HEK293 (cell line): ENCODE results near the gene ACSF2.

ENCODE experiments used
- GLI4 ChIP-seq: fragments of 450-650 bp; formaldehyde crosslinking; IDR thresholded peaks from 2 replicates; pipeline ENCODE4 v1.5.1; 2016; ENCODE audit warnings: missing biosample characterization, missing genetic modification characterization
- KLF16 ChIP-seq: fragments of 450-650 bp; formaldehyde crosslinking; IDR thresholded peaks from 2 replicates; pipeline ENCODE4 v1.5.1; 2017; ENCODE audit warnings: missing biosample characterization, missing genetic modification characterization
- KLF7 ChIP-seq: fragments of 450-650 bp; formaldehyde crosslinking; IDR thresholded peaks from 2 replicates; pipeline ENCODE4 v1.5.1; 2016; ENCODE audit warnings: missing biosample characterization, missing genetic modification characterization, borderline replicate concordance
- MYNN ChIP-seq: fragments of 450-650 bp; formaldehyde crosslinking; IDR thresholded peaks from 2 replicates; pipeline ENCODE4 v1.5.1; 2016; ENCODE audit warnings: missing biosample characterization, missing genetic modification characterization, borderline replicate concordance
- SP7 ChIP-seq: fragments of 450-650 bp; formaldehyde crosslinking; IDR thresholded peaks from 2 replicates; pipeline ENCODE4 v1.5.1; 2016; ENCODE audit warnings: missing biosample characterization, missing genetic modification characterization
- TRIM28 ChIP-seq: IDR thresholded peaks from 2 replicates; pipeline ENCODE4 v1.6.1; 2011; ENCODE audit warnings: low read length, control low read depth, borderline replicate concordance
- ZBTB21 ChIP-seq: fragments of 450-650 bp; formaldehyde crosslinking; IDR thresholded peaks from 2 replicates; pipeline ENCODE4 v1.5.1; 2017; ENCODE audit warnings: missing biosample characterization, missing genetic modification characterization
- ZBTB8A ChIP-seq: fragments of 450-650 bp; formaldehyde crosslinking; IDR thresholded peaks from 2 replicates; pipeline ENCODE4 v1.5.1; 2016; ENCODE audit warnings: missing biosample characterization, missing genetic modification characterization
- ZFHX2 ChIP-seq: fragments of 450-650 bp; formaldehyde crosslinking; conservative IDR thresholded peaks from 2 replicates; pipeline ENCODE4 v1.5.1; 2016; ENCODE audit warnings: missing biosample characterization, missing genetic modification characterization
- ZFP69B ChIP-seq: fragments of 450-650 bp; formaldehyde crosslinking; IDR thresholded peaks from 2 replicates; pipeline ENCODE4 v1.5.1; 2016; ENCODE audit warnings: missing biosample characterization, missing genetic modification characterization
- ZNF112 ChIP-seq: fragments of 450-650 bp; formaldehyde crosslinking; IDR thresholded peaks from 2 replicates; pipeline ENCODE4 v1.5.0; 2017; ENCODE audit warnings: missing biosample characterization, missing genetic modification characterization
- ZNF138 ChIP-seq: fragments of 450-650 bp; formaldehyde crosslinking; IDR thresholded peaks from 2 replicates; pipeline ENCODE4 v1.5.1; 2016; ENCODE audit warnings: missing biosample characterization, missing genetic modification characterization, borderline replicate concordance
- ZNF146 ChIP-seq: fragments of 450-650 bp; formaldehyde crosslinking; IDR thresholded peaks from 2 replicates; pipeline ENCODE4 v1.5.1; 2016; ENCODE audit warnings: missing biosample characterization, missing genetic modification characterization
- ZNF157 ChIP-seq: fragments of 450-650 bp; formaldehyde crosslinking; IDR thresholded peaks from 2 replicates; pipeline ENCODE4 v1.5.1; 2016; ENCODE audit warnings: missing biosample characterization, missing genetic modification characterization
- ZNF324 ChIP-seq: fragments of 450-650 bp; formaldehyde crosslinking; IDR thresholded peaks from 2 replicates; pipeline ENCODE4 v1.5.1; 2016; ENCODE audit warnings: missing biosample characterization, missing genetic modification characterization
- ZNF366 ChIP-seq: fragments of 450-650 bp; formaldehyde crosslinking; conservative IDR thresholded peaks from 2 replicates; pipeline ENCODE4 v1.5.1; 2016; ENCODE audit warnings: missing biosample characterization, missing genetic modification characterization
- ZNF391 ChIP-seq: fragments of 450-650 bp; formaldehyde crosslinking; IDR thresholded peaks from 2 replicates; pipeline ENCODE4 v1.5.1; 2016; ENCODE audit warnings: low read depth, missing biosample characterization, missing genetic modification characterization, borderline replicate concordance
- ZNF416 ChIP-seq: fragments of 450-650 bp; formaldehyde crosslinking; IDR thresholded peaks from 2 replicates; pipeline ENCODE4 v1.5.1; 2016; ENCODE audit warnings: missing biosample characterization, missing genetic modification characterization
- ZNF501 ChIP-seq: fragments of 450-650 bp; formaldehyde crosslinking; IDR thresholded peaks from 2 replicates; pipeline ENCODE4 v1.5.1; 2016; ENCODE audit warnings: missing biosample characterization, missing genetic modification characterization
- ZNF530 ChIP-seq: fragments of 450-650 bp; formaldehyde crosslinking; IDR thresholded peaks from 2 replicates; pipeline ENCODE4 v1.5.1; 2016; ENCODE audit warnings: low read depth, missing biosample characterization, missing genetic modification characterization
- ZNF600 ChIP-seq: fragments of 450-650 bp; formaldehyde crosslinking; IDR thresholded peaks from 2 replicates; pipeline ENCODE4 v1.5.1; 2016; ENCODE audit warnings: missing biosample characterization, missing genetic modification characterization
- ZNF623 ChIP-seq: fragments of 450-650 bp; formaldehyde crosslinking; IDR thresholded peaks from 2 replicates; pipeline ENCODE4 v1.5.1; 2016; ENCODE audit warnings: missing biosample characterization, missing genetic modification characterization
- ZNF660 ChIP-seq: fragments of 450-650 bp; IDR thresholded peaks from 2 replicates; pipeline ENCODE4 v1.5.1; 2018; ENCODE audit warnings: missing biosample characterization, mild to moderate bottlenecking, missing genetic modification characterization
- ZNF777 ChIP-seq: fragments of 450-650 bp; formaldehyde crosslinking; IDR thresholded peaks from 2 replicates; pipeline ENCODE4 v1.5.1; 2017; ENCODE audit warnings: missing biosample characterization, missing genetic modification characterization, borderline replicate concordance
- ZNF785 ChIP-seq: fragments of 450-650 bp; formaldehyde crosslinking; IDR thresholded peaks from 2 replicates; pipeline ENCODE4 v1.5.1; 2016; ENCODE audit warnings: missing biosample characterization, missing genetic modification characterization
- ZSCAN23 ChIP-seq: fragments of 450-650 bp; formaldehyde crosslinking; IDR thresholded peaks from 2 replicates; pipeline ENCODE4 v1.5.1; 2016; ENCODE audit warnings: missing biosample characterization, missing genetic modification characterization
- ZSCAN30 ChIP-seq: fragments of 450-650 bp; IDR thresholded peaks from 2 replicates; pipeline ENCODE4 v1.5.1; 2018; ENCODE audit warnings: missing biosample characterization, mild to moderate bottlenecking, missing genetic modification characterization, moderate library complexity
- TF ChIP-seq, protein P1 (sequence below): fragments of 450-650 bp; formaldehyde crosslinking; IDR thresholded peaks from 2 replicates; pipeline ENCODE4 v1.5.0; 2017; ENCODE audit warnings: missing biosample characterization, missing genetic modification characterization, borderline replicate concordance
- TF ChIP-seq, protein P2 (sequence below): fragments of 450-650 bp; IDR thresholded peaks from 2 replicates; pipeline ENCODE4 v1.5.1; 2018; ENCODE audit warnings: missing biosample characterization, mild to moderate bottlenecking, missing genetic modification characterization
- TF ChIP-seq, protein P3 (sequence below): fragments of 450-650 bp; formaldehyde crosslinking; IDR thresholded peaks from 2 replicates; pipeline ENCODE4 v1.5.1; 2017; ENCODE audit warnings: missing biosample characterization, missing genetic modification characterization
- TF ChIP-seq, protein P4 (sequence below): fragments of 450-650 bp; formaldehyde crosslinking; IDR thresholded peaks from 2 replicates; pipeline ENCODE4 v1.5.1; 2016; ENCODE audit warnings: missing biosample characterization, missing genetic modification characterization

Gene ACSF2

DNA sequence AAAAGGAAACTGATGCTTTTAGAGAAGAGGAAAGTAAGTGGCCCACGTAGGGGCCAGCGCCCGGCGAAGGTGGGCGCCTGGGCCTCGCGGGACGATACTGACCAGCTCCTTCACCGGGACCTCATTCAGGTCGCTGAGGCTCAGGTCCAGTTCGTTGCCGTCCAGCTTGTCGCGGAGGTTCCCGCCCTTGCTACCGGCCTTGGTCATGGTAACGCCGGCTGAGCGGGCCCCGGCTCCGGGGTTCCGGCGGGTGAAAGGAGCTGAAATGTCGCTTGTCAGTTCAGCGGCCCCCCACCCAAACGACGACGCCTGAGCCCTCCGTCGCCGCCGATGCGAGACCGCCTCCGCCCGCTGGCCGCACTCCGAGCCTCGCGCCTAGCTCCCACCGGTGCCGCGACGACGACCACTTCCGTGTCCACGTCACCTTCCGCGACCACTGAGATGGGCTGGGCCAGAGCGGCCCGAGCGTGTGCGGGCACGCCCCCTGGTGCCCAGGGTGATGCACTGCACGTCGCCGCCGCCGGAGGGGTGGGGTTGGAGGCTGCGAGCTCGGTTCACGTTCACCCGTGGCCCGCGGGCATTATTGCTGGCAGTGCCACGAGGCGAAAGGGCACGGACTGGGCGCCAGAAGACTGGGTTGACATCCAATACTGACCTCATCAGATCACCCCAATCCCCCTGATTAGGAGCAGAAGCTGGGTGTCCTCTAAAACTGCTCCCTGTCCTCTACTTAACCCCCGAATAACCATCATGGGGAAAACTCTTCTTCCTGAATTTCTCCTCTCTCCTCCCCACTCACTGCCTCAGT lies 28.7 kb upstream of the ACSF2 start, which contains the start of gene LRRC59 (continued):
- TF ChIP-seq ZNF112 (tag by site-specific recombination) (no peak), MYNN (tag by site-specific recombination) (peak; percentile 43; the same call in 1 of the 2 replicates), ZNF138 (tag by site-specific recombination) (no peak), ZNF623 (tag by site-specific recombination) (peak; percentile 19; the same call in 1 of the 2 replicates), ZFHX2 (tag by site-specific recombination) (peak; percentile 79), ZNF391 (tag by site-specific recombination) (peak; percentile 91; the same call in 1 of the 2 replicates), ZNF324 (tag by site-specific recombination) (peak; percentile 99), ZNF157 (tag by site-specific recombination) (0 out of 2 replicates have a peak, but pooled peaks have one; percentile 23), ZNF366 (tag by site-specific recombination) (no peak; the same call in 1 of the 2 replicates), ZNF785 (tag by site-specific recombination) (peak; percentile 94), SP7 (tag by site-specific recombination) (peak; percentile 95), ZBTB21 (peak; percentile 83), KLF7 (tag by site-specific recombination) (peak; percentile 81; the same call in 1 of the 2 replicates), ZSCAN23 (tag by site-specific recombination) (0 out of 2 replicates have a peak, but pooled peaks have one; percentile 68), ZNF416 (tag by site-specific recombination) (no peak), ZSCAN30 (tag by site-specific recombination) (0 out of 2 replicates have a peak, but pooled peaks have one; percentile 77), ZNF530 (tag by site-specific recombination) (no peak), ZNF600 (tag by site-specific recombination) (0 out of 2 replicates have a peak, but pooled peaks have one; percentile 22), ZNF660 (tag by site-specific recombination) (peak; percentile 95), TRIM28 (peak; percentile 44; the same call in 1 of the 2 replicates), ZBTB8A (tag by site-specific recombination) (peak; percentile 50), KLF16 (tag by site-specific recombination) (peak; percentile 90), ZNF777 (tag by site-specific recombination) (peak; percentile 55; the same call in 1 of the 2 replicates), ZNF501 (peak; percentile 99), GLI4 (tag by site-specific recombination) (peak; percentile 85; the same call in 1 of the 2 replicates), ZNF146 (peak; percentile 78), ZFP69B (tag by site-specific recombination) (peak; percentile 87; the same call in 1 of the 2 replicates)
- TF ChIP-seq, protein P1, sequence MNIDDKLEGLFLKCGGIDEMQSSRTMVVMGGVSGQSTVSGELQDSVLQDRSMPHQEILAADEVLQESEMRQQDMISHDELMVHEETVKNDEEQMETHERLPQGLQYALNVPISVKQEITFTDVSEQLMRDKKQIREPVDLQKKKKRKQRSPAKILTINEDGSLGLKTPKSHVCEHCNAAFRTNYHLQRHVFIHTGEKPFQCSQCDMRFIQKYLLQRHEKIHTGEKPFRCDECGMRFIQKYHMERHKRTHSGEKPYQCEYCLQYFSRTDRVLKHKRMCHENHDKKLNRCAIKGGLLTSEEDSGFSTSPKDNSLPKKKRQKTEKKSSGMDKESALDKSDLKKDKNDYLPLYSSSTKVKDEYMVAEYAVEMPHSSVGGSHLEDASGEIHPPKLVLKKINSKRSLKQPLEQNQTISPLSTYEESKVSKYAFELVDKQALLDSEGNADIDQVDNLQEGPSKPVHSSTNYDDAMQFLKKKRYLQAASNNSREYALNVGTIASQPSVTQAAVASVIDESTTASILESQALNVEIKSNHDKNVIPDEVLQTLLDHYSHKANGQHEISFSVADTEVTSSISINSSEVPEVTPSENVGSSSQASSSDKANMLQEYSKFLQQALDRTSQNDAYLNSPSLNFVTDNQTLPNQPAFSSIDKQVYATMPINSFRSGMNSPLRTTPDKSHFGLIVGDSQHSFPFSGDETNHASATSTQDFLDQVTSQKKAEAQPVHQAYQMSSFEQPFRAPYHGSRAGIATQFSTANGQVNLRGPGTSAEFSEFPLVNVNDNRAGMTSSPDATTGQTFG: peak; percentile 95
- TF ChIP-seq, protein P2, sequence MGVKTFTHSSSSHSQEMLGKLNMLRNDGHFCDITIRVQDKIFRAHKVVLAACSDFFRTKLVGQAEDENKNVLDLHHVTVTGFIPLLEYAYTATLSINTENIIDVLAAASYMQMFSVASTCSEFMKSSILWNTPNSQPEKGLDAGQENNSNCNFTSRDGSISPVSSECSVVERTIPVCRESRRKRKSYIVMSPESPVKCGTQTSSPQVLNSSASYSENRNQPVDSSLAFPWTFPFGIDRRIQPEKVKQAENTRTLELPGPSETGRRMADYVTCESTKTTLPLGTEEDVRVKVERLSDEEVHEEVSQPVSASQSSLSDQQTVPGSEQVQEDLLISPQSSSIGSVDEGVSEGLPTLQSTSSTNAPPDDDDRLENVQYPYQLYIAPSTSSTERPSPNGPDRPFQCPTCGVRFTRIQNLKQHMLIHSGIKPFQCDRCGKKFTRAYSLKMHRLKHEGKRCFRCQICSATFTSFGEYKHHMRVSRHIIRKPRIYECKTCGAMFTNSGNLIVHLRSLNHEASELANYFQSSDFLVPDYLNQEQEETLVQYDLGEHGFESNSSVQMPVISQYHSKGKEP: no peak; the same call in 1 of the 2 replicates
- TF ChIP-seq, protein P3, sequence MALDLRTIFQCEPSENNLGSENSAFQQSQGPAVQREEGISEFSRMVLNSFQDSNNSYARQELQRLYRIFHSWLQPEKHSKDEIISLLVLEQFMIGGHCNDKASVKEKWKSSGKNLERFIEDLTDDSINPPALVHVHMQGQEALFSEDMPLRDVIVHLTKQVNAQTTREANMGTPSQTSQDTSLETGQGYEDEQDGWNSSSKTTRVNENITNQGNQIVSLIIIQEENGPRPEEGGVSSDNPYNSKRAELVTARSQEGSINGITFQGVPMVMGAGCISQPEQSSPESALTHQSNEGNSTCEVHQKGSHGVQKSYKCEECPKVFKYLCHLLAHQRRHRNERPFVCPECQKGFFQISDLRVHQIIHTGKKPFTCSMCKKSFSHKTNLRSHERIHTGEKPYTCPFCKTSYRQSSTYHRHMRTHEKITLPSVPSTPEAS (tag by site-specific recombination): 0 out of 2 replicates have a peak, but pooled peaks have one; percentile 72
- TF ChIP-seq, protein P4, sequence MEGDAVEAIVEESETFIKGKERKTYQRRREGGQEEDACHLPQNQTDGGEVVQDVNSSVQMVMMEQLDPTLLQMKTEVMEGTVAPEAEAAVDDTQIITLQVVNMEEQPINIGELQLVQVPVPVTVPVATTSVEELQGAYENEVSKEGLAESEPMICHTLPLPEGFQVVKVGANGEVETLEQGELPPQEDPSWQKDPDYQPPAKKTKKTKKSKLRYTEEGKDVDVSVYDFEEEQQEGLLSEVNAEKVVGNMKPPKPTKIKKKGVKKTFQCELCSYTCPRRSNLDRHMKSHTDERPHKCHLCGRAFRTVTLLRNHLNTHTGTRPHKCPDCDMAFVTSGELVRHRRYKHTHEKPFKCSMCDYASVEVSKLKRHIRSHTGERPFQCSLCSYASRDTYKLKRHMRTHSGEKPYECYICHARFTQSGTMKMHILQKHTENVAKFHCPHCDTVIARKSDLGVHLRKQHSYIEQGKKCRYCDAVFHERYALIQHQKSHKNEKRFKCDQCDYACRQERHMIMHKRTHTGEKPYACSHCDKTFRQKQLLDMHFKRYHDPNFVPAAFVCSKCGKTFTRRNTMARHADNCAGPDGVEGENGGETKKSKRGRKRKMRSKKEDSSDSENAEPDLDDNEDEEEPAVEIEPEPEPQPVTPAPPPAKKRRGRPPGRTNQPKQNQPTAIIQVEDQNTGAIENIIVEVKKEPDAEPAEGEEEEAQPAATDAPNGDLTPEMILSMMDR: peak; percentile 100
